Body of pancreas (tissue), 4 donors: Measurements from ENCODE around the gene IL21R. TPM values are rescaled to one million over a fixed set of nuclear protein-coding genes. Genes with fewer than 3 reads are reported as not detected.

Source experiments
- ATAC-seq: fragments of 150-250 bp; one replicate; pipeline ENCODE4 v1.9.1; 2016
- DNase-seq, 4 donors: peaks; one replicate each; pipeline ENCODE4 v3.0.0-alpha.2; 2019
- H3K27ac ChIP-seq, 4 donors: fragments of 200-600 bp; sonication (generic); 1 replicate in 3 of 4; 2 replicates in 1 of 4; pipeline versions ENCODE4 v1.5.1 to v1.6.1; 2016 to 2019; ENCODE audit warnings: mild to moderate bottlenecking in 1 of 4, mixed read lengths in 1 of 4, moderate library complexity in 1 of 4
- H3K27me3 ChIP-seq, 2 donors: fragments of 200-600 bp; sonication (generic); one replicate each; pipeline ENCODE4 v1.6.0; 2016; ENCODE audit warnings: mild to moderate bottlenecking in 1 of 2
- H3K36me3 ChIP-seq, 2 donors: fragments of 200-600 bp; sonication (generic); replicated peaks in 1 of 2; 2 replicates each; pipeline ENCODE4 v1.5.1; 2016; ENCODE audit warnings: low read depth in 2 of 2; ENCODE audit not compliant: insufficient read depth in 1 of 2
- H3K4me1 ChIP-seq: fragments of 200-600 bp; sonication (generic); one replicate; pipeline ENCODE4 v1.6.0; 2016
- H3K4me3 ChIP-seq, 2 donors: fragments of 200-600 bp; sonication (generic); 1 replicate in 1 of 2; 2 replicates in 1 of 2; pipeline ENCODE4 v1.5.1; 2016 to 2019
- H3K9me3 ChIP-seq, 3 donors: fragments of 200-600 bp; sonication (generic); 1 replicate in 2 of 3; 2 replicates in 1 of 3; pipeline ENCODE4 v1.5.1; 2016
- POLR2A ChIP-seq, 3 donors: fragments of 450-650 bp; IDR thresholded peaks; one replicate each; pipeline ENCODE4 v1.6.1; 2016; ENCODE audit warnings: antibody characterized with exemption in 3 of 3, mild to moderate bottlenecking in 2 of 3
- WGBS, 2 donors: methylation state at CpG; one replicate each; pipeline ENCODE4 v1.1.5; 2017; 5-methylcytosine and 5-hydroxymethylcytosine counted together
- intact Hi-C: fragments of 100-400 bp; cut with DNase I; formaldehyde crosslinking; loops from one replicate; pipeline ENCODE4 v1.15.1; 2023
- total RNA-seq, 2 donors: library from RNA; depleted of rRNA; stranded (reverse); fragments of >200 nt; gene quantifications; one replicate each; pipeline ENCODE4 v1.1.0, GENCODE V29; 2016
- TF ChIP-seq, protein P1 (sequence below), 7 experiments: fragments of 450-650 bp in 4 of 7; fragments of 200-600 bp in 3 of 7; sonication (generic) in 3 of 7; IDR thresholded peaks; one replicate each; pipeline ENCODE4 v1.5.1; 2016 to 2019; ENCODE audit warnings: antibody characterized with exemption in 7 of 7

Gene IL21R
- total RNA-seq, 2 donors from 2014 or later = 0.26 TPM; not detected in 1

DNA sequence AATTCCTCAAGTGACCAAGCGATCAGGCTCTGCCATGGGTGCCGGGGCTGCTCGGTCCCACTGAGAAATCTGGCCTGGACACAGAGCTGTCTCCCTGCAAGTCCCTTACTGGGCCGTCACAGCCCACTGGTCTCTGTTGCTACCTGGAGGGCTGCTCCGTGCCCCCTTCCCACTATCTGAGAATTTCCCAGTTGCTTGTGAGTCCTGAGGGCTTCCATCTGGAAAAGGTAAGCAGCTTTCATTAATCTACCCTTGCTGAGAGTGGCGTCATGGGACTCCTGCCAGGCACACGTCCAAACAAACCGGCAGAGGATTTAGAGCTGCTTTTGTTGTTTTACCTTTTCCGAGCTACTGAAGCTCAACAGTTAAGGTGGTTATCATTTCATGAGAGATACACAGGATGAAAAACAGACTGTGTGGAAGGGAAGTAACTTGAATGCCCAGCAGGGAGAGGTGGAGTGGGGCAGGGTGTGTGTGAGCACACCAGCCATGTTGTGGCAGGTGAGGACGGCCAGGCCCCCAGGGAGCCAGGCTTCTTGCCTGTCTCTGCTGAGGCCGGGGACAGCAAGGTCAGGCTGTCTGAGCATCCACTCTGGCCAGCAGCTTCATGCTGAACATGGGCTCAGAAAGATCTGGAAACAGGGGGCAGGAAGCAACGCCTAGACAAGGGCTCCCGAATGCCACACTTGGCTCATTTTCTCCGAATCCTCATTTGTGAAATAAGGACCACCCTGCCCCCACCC is 97.1 kb downstream of the IL21R start:
- H3K27me3 ChIP-seq = no peaks in the 10 kb centered on the region
- intact Hi-C loops = no loop called here
- no peak overlapping the region for H3K27ac ChIP-seq
- WGBS, 2 donors = 91 to 92% methylated on average over 14 of the region's 14 CpGs
- no peaks in the 10 kb centered on the region for H3K9me3 ChIP-seq
- TF ChIP-seq, protein P1, sequence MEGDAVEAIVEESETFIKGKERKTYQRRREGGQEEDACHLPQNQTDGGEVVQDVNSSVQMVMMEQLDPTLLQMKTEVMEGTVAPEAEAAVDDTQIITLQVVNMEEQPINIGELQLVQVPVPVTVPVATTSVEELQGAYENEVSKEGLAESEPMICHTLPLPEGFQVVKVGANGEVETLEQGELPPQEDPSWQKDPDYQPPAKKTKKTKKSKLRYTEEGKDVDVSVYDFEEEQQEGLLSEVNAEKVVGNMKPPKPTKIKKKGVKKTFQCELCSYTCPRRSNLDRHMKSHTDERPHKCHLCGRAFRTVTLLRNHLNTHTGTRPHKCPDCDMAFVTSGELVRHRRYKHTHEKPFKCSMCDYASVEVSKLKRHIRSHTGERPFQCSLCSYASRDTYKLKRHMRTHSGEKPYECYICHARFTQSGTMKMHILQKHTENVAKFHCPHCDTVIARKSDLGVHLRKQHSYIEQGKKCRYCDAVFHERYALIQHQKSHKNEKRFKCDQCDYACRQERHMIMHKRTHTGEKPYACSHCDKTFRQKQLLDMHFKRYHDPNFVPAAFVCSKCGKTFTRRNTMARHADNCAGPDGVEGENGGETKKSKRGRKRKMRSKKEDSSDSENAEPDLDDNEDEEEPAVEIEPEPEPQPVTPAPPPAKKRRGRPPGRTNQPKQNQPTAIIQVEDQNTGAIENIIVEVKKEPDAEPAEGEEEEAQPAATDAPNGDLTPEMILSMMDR (IDR thresholded peaks at IDR 0.05) = no peak
- TF ChIP-seq POLR2A (IDR thresholded peaks at IDR 0.05) = no peak
- DNase-seq = no peak
- H3K4me1 ChIP-seq = no peaks in the 10 kb centered on the region
- H3K4me3 ChIP-seq = no peak overlapping the region
- H3K36me3 ChIP-seq = peaks cover 8 to 64% of the 10 kb centered on the region in 2 donors
- no peak for ATAC-seq

DNA sequence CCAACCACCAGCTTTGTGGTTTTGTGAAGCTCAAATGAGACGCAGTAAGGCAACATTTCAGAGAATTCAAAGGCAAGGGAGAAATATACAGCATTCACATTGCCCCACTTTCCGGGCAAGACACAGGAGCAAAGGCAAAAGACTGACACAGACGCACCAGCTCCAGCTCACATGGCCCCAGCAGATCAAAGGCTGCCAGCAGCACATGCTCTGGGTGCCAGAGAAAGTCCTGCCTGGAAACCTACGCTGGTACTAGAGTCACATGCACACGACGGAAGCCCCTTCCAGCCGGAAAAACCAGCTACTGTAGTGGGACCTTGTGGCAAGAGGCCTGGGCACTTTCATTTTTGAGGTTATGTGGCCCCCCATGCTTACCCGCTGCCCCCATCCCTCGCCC is 97.7 kb downstream of the IL21R start:
- 86 to 97% methylated on average over 8 to 9 of the region's 9 CpGs for WGBS, 2 donors
- Histone ChIP-seq H3K36me3 (peaks cover 7 to 66% of the 10 kb centered on the region in 2 donors), H3K27ac (no peak overlapping the region), H3K4me3 (no peak overlapping the region), H3K4me1 (no peaks in the 10 kb centered on the region), H3K27me3 (no peaks in the 10 kb centered on the region), H3K9me3 (no peaks in the 10 kb centered on the region)
- intact Hi-C loops = no loop called here
- no peak for ATAC-seq
- no peak for TF ChIP-seq POLR2A (IDR thresholded peaks at IDR 0.05)
- TF ChIP-seq, protein P1 (IDR thresholded peaks at IDR 0.05) = no peak
- no peak for DNase-seq

DNA sequence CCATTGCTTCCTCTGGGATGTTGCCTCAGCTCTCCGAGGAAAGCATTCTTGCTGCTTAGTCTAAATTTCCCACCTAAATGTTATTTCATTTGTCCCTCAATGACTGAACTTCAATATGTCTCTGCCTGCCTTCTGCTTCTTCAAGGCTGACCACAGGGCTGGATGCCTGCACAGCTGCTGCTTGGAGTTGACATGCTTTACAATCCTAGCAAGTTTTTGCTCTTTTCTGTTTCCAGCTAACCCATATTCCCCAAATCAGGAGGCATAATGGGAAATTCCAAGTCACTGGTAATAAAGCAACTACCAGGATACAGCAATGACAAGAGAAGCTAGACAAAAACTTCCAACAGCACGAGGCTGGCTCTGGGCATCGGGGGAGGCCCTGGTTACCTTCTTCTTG is 98.8 kb downstream of the IL21R start:
- intact Hi-C loops = no loop called here
- Histone ChIP-seq H3K4me3 (no peak overlapping the region), H3K9me3 (no peaks in the 10 kb centered on the region), H3K4me1 (no peaks in the 10 kb centered on the region), H3K27me3 (no peaks in the 10 kb centered on the region), H3K36me3 (peaks cover 2 to 71% of the 10 kb centered on the region in 2 donors), H3K27ac (no peak overlapping the region)
- TF ChIP-seq, protein P1 (IDR thresholded peaks at IDR 0.05) = no peak
- no peak for TF ChIP-seq POLR2A (IDR thresholded peaks at IDR 0.05)
- DNase-seq = no peak
- WGBS, 2 donors = 91 to 96% methylated on average over 3 of the region's 3 CpGs
- ATAC-seq = no peak

Other genes starting within 250 kb of the IL21R start
- 10 to 100 TPM in 1 of 2 donors, 1 to 10 TPM in 1; 6.0 to 18.5 TPM for gene KDM8, start 198.6 kb upstream of the IL21R start, total RNA-seq
- gene NSMCE1, start 133.4 kb upstream of the IL21R start, total RNA-seq = 10 to 100 TPM; 20.1 to 29.1 TPM
- gene IL4R, start 88.2 kb upstream of the IL21R start, total RNA-seq = 100 to 1,000 TPM in 1 of 2 donors, 10 to 100 TPM in 1; 29.7 to 236 TPM
- 100 to 1,000 TPM in 1 of 2 donors, 10 to 100 TPM in 1; 38.7 to 161 TPM for gene GTF3C1, start 147.7 kb downstream of the IL21R start, total RNA-seq
- 10 to 100 TPM; 23.4 to 25.7 TPM for gene KATNIP, start 148.0 kb downstream of the IL21R start, total RNA-seq